SK-N-MC (cell line): Measurements from ENCODE around the gene BAZ1B.

Experiments used
- EZH2 ChIP-seq: fragments of 200-600 bp; sonication (generic); IDR thresholded peaks from one replicate; pipeline ENCODE4 v1.6.1; 2017; ENCODE audit warnings: antibody characterized with exemption
- POLR2AphosphoS5 ChIP-seq: IDR thresholded peaks from 2 replicates; pipeline ENCODE4 v1.6.1; 2012; ENCODE audit warnings: mild to moderate bottlenecking, low read depth, low read length, borderline replicate concordance

GRCh38 chr7:73470208-73470607 is 51.9 kb downstream of the BAZ1B start:
- TF ChIP-seq POLR2AphosphoS5 (no peak), EZH2 (no peak)
